DOHH2 (cell line): ENCODE measurements around the gene C20orf144.

Source experiments
- H3F3A ChIP-seq: fragments of 200-600 bp; sonication (generic), shearing (Covaris generic); 2 replicates; pipeline ENCODE4 v1.6.0; 2016; ENCODE audit warnings: antibody characterized with exemption, mild to moderate bottlenecking; ENCODE audit not compliant: control insufficient read depth, insufficient read depth
- H3K27ac ChIP-seq: fragments of 200-600 bp; sonication (generic); 2 replicates; pipeline ENCODE4 v1.5.1; 2014; ENCODE audit warnings: low read depth, mild to moderate bottlenecking, low read length, moderate library complexity
- H3K27me3 ChIP-seq: fragments of 200-600 bp; sonication (generic); 2 replicates; pipeline ENCODE4 v1.6.1; 2014; ENCODE audit warnings: mild to moderate bottlenecking, low read length, mixed read lengths; ENCODE audit not compliant: control insufficient read depth
- H3K36me3 ChIP-seq: fragments of 200-600 bp; sonication (generic); 2 replicates; pipeline ENCODE4 v1.6.1; 2014; ENCODE audit warnings: mild to moderate bottlenecking, low read length, moderate library complexity, mixed read lengths; ENCODE audit not compliant: control insufficient read depth
- H3K4me1 ChIP-seq: fragments of 200-600 bp; sonication (generic); 2 replicates; pipeline ENCODE4 v1.6.1; 2014; ENCODE audit warnings: mild to moderate bottlenecking, low read length, mixed read lengths; ENCODE audit not compliant: control insufficient read depth
- H3K4me2 ChIP-seq: fragments of 200-600 bp; sonication (generic); 2 replicates; pipeline ENCODE4 v1.6.0; 2014; ENCODE audit warnings: mild to moderate bottlenecking, low read length, moderate library complexity
- H3K4me3 ChIP-seq: fragments of 200-600 bp; sonication (generic); 2 replicates; pipeline ENCODE4 v1.5.1; 2014; ENCODE audit warnings: mild to moderate bottlenecking, low read length, mixed read lengths
- H3K79me2 ChIP-seq: fragments of 200-600 bp; sonication (generic); 2 replicates; pipeline ENCODE4 v1.6.1; 2014; ENCODE audit warnings: mild to moderate bottlenecking, low read length, mixed read lengths; ENCODE audit not compliant: control insufficient read depth
- H3K9me2 ChIP-seq: fragments of 200-600 bp; sonication (generic); replicated peaks from 2 replicates; pipeline ENCODE4 v1.6.1; 2014; ENCODE audit warnings: mild to moderate bottlenecking, low read length, mixed read lengths; ENCODE audit not compliant: control insufficient read depth
- H3K9me3 ChIP-seq: fragments of 200-600 bp; sonication (generic); 2 replicates; pipeline ENCODE4 v1.6.1; 2014; ENCODE audit warnings: antibody characterized with exemption, low read length, mixed read lengths; ENCODE audit not compliant: control insufficient read depth, insufficient read depth
- H4K20me1 ChIP-seq: fragments of 200-600 bp; sonication (generic); 2 replicates; pipeline ENCODE4 v1.6.0; 2014; ENCODE audit warnings: low read depth, mild to moderate bottlenecking, antibody characterized with exemption, low read length, moderate library complexity; ENCODE audit not compliant: control insufficient read depth, insufficient read depth
- EZH2phosphoT487 ChIP-seq: fragments of 200-600 bp; sonication (generic); IDR thresholded peaks from 2 replicates; pipeline ENCODE4 v1.6.1; 2017; ENCODE audit warnings: borderline replicate concordance, mild to moderate bottlenecking, antibody characterized with exemption, low read length, moderate library complexity, mixed read lengths
- TF ChIP-seq, protein P1 (sequence below): fragments of 200-600 bp; sonication (generic); IDR thresholded peaks from one replicate; pipeline ENCODE4 v1.5.1; 2014; ENCODE audit warnings: antibody characterized with exemption, mild to moderate bottlenecking, low read depth, low read length; ENCODE audit not compliant: poor library complexity, severe bottlenecking

The C20orf144 gene

DNA sequence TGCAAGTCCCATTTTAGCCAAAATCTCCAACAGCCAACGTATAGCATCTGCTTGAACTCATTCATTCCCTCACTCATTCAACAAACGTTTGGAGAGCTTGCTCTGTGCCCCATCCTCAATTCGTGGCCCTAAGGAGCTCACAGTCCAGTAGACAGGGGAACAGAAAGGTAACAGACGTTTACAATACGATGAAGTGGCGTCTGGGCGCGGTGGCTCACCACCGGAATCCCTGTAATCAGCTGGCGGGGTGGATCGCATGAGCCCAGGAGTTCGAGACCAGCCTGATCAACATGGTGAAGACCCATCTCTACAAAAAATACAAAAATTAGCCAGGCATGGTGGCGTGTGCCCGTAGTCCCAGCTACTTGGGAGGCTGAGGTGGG lies 24.8 kb downstream of the C20orf144 start:
- Histone ChIP-seq H3K4me2 (peak overlapping the region; percentile 85), H3K4me3 (peak overlapping the region; percentile 62), H3K9me2 (no peaks in the 10 kb centered on the region), H4K20me1 (peaks cover 17% of the 10 kb centered on the region), H3F3A (peaks cover 7% of the 10 kb centered on the region), H3K36me3 (peaks cover 34% of the 10 kb centered on the region), H3K4me1 (peaks cover 58% of the 10 kb centered on the region), H3K27ac (peak overlapping the region; percentile 4; the same call in 1 of the 2 replicates), H3K79me2 (peaks cover 38% of the 10 kb centered on the region), H3K9me3 (no peaks in the 10 kb centered on the region), H3K27me3 (no peaks in the 10 kb centered on the region)
- no peak for TF ChIP-seq EZH2phosphoT487
- TF ChIP-seq, protein P1, sequence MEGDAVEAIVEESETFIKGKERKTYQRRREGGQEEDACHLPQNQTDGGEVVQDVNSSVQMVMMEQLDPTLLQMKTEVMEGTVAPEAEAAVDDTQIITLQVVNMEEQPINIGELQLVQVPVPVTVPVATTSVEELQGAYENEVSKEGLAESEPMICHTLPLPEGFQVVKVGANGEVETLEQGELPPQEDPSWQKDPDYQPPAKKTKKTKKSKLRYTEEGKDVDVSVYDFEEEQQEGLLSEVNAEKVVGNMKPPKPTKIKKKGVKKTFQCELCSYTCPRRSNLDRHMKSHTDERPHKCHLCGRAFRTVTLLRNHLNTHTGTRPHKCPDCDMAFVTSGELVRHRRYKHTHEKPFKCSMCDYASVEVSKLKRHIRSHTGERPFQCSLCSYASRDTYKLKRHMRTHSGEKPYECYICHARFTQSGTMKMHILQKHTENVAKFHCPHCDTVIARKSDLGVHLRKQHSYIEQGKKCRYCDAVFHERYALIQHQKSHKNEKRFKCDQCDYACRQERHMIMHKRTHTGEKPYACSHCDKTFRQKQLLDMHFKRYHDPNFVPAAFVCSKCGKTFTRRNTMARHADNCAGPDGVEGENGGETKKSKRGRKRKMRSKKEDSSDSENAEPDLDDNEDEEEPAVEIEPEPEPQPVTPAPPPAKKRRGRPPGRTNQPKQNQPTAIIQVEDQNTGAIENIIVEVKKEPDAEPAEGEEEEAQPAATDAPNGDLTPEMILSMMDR = no peak

DNA sequence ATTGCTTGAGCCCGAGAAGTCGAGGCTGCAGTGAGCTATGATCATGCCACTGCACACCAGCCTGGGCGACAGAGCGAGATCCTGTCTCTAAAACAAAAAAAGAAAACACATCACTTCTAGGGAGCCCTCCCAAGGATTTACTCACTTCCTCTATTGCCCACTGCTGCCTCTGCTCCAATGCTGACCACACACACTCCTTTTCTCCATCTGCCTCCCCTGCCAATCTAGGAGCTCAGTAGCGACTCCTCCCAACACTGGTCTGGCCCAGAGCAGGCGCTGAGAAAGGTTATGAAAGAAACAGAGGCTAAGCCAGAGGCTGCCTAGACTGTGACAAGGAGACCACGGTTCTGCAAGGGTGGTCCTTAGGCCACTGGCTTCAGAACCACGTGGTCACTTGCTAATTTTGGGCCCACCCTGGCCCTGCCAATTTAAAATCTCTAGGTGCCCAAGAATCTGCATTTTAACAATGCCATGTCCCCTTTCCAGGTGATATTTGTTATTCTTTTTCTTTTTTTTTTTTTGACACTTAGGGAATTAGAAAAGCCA lies 25.3 kb downstream of the C20orf144 start:
- H3K9me2 ChIP-seq = no peaks in the 10 kb centered on the region
- H3K9me3 ChIP-seq = no peaks in the 10 kb centered on the region
- H3K79me2 ChIP-seq = peaks cover 34% of the 10 kb centered on the region
- TF ChIP-seq EZH2phosphoT487 = no peak
- TF ChIP-seq, protein P1 = no peak
- no peak overlapping the region for H3K27ac ChIP-seq
- no peaks in the 10 kb centered on the region for H3K27me3 ChIP-seq
- peaks cover 7% of the 10 kb centered on the region for H3F3A ChIP-seq
- H3K4me1 ChIP-seq = peaks cover 54% of the 10 kb centered on the region
- peaks cover 29% of the 10 kb centered on the region for H3K36me3 ChIP-seq
- H3K4me3 ChIP-seq = no peak overlapping the region
- H4K20me1 ChIP-seq = peaks cover 13% of the 10 kb centered on the region
- peak overlapping the region; percentile 85 for H3K4me2 ChIP-seq

DNA sequence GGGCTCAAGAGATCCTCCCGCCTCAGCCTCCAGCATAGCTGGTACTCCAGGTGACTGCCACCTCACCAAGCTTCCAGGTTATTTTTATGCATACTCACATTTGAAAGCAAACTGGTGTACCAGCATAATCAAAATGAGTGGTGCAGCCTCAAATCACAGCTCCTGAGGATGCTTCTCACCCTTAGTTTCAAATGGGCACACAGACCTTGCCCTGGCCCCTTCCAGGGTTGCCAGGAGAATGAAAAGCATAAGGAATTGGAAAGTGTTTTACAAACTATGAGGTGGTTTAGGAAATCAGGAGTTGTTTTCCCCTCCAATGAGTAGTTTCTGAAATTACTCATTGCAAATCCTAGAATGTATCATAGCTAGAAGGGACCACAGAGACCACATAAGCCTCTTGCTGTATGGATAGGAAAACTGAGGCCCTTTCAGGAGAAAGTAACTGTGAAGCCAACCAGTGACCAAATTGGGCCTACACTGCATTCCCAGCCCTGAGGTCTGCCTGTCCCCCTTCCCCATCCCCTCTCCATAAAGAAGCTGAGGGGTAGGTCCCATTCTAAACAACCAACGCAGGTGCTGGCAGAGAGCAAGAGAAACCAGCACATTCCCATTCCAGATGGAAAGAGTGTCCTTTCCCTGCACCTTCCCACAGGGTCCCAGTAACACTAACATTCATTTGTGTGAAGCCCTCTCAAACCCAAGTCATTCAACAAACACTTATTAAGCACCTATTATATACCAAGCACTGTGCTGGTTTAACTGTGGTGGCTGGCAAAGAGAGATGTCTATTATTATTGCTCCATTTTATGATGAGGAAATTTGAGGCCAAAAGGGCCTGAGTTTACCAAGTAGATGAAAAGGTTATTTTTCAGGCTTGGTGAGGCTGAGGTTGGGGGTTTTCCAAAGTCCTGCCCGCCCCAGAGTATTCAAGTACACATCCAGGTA lies 26.1 kb downstream of the C20orf144 start:
- Histone ChIP-seq H3K9me3 (no peaks in the 10 kb centered on the region), H3K4me1 (peaks cover 45% of the 10 kb centered on the region), H3K36me3 (peaks cover 21% of the 10 kb centered on the region), H3K27ac (no peak overlapping the region), H3F3A (peaks cover 7% of the 10 kb centered on the region), H3K4me2 (no peak overlapping the region), H3K27me3 (no peaks in the 10 kb centered on the region), H3K4me3 (no peak overlapping the region), H3K79me2 (peaks cover 25% of the 10 kb centered on the region), H3K9me2 (no peaks in the 10 kb centered on the region), H4K20me1 (peaks cover 13% of the 10 kb centered on the region)
- TF ChIP-seq EZH2phosphoT487 = no peak
- TF ChIP-seq, protein P1 = no peak
